GM21447 (cell line): ENCODE data around the gene SCG3.

Experiments
- ATAC-seq: cut with Tn5 transposase; IDR thresholded peaks from one replicate; pipeline ENCODE4 v1.9.1; 2021; ENCODE audit not compliant: unreplicated experiment

Gene SCG3

DNA sequence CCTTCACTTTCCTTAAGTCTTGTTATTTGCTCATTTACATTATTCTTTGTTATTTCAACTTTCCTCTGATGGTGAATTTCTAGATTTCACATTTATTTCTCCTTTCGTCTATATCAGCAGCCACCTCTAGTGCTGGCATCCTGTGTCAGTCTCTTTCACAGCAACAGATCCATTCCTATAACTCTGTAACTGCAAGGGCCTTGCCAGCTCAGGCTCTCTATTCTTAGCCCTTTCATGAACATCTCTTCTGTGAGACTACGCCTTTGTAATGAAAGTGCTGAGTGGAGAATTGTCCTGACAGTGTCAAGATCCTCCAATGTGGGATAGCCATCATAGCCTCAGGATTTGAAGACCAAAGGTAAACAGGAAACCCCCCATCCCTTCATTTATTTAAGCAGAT, 3.9 kb upstream of the SCG3 start:
- no peak for ATAC-seq

DNA sequence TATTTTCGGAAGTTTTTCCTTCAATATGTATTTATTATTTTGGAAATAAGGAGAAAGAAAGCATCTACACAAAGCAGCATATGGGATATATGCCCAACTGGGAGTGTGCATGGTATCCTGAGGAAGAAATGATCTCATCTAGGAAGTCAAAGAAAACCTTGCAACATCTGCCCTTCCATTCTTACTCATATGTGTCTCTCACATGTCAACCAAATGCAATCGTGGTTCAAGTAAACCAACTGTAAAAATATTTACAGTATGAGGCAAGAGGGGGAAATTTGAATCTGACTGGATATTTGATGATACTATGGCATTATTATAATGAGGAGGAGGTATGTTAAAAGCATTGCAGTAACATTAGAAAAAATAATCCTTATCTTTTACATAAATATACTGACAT, 3.2 kb upstream of the SCG3 start:
- ATAC-seq, result no peak

DNA sequence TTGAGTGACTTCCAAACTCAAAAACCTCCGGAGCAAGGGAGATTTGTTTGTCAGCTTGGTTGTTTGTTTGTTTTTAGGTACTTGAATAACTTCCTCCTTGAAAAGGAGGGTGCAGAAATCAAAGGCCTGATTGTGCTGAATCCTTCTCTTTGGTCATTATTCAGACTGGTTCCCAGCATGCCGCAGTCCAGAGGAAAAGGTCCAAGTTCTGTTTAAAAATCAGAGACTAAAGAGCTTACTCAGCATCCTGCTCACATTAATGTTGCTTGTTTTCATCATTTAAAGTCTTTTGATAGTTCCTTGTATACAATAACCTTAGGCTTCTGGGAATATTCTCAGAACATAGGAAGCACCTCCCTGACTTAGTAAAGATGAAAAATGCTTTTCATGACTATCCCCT, 982 bp upstream of the SCG3 start:
- no peak for ATAC-seq

GRCh38 chr15:51687565-51687964, 6.3 kb downstream of the SCG3 start:
- ATAC-seq, result no peak

DNA sequence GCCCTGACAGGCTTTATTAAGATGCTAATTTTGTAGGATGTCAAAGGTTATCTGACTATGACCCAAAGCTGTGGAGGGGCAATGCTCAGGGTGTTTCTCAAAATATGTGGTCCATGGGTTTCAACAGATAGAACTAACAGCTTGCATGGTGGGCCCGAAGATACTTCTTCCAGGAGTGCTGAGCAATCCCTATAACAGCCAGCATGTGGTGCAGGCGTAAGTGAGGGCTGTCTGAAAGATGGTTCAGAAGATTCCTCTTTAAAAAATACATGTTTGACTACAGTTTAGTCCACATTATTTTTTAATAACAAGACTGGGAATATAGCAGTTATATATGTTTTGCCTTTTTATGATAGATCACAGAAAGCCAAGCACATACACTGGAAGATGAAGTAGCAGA, 7.6 kb downstream of the SCG3 start:
- no peak for ATAC-seq

DNA sequence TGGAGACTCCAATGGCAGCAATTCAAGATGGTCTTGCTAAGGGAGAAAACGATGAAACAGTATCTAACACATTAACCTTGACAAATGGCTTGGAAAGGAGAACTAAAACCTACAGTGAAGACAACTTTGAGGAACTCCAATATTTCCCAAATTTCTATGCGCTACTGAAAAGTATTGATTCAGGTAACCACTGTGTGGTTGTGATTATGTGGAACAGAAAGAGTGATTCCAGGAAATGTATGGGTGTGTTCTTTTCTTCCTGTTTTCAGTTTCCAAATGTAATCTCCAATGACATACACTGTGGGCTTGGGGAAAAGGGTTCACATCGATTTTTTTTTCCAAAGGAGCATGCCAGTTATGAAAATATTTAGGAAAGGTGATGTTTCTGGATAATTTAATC, 10.9 kb downstream of the SCG3 start:
- ATAC-seq, result no peak

GRCh38 chr15:51696566-51696965, 15.3 kb downstream of the SCG3 start:
- ATAC-seq, result no peak

DNA sequence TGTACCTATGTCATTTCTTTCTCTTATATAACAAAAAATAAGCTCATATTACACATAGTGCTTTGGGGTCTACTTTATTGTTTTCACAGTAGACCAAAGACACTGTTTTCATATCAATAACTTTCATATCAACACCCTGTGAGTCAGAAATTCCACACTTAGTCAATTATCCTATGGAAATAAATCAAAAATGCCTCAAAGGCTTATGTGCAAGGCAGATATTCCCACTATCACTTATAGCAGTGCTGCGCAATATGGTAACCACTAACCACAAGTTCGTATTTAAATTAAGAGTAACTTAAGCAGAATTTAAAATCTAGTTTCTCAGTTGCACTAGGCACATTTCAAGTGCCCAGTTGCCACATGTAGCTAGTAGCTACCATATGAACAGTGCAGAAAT, 15.9 kb downstream of the SCG3 start:
- ATAC-seq, result no peak

- no peak for ATAC-seq
Observed at GRCh38 chr15:51699373-51699772, 18.1 kb downstream of the SCG3 start.

DNA sequence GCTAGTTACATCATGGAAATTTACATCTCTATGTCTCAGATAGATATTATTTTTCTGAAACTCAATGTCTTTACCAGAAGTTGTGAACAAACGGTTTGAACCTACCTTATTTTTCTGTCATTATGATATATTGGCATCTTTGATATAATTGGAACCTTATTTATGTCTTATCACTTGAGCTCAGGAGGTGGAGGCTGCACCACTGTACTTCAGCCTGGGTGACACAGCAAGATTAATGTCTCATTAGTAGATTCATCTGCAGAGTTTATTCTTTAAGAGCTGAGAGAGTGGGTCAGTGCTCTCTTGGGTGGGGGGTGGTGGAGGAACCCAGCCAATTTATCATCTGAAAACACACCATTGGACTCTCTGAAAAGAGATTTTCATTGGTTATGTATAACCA, 21.4 kb downstream of the SCG3 start:
- ATAC-seq, result no peak

- no peak for ATAC-seq
Observed at GRCh38 chr15:51706291-51706690, 25.0 kb downstream of the SCG3 start.

DNA sequence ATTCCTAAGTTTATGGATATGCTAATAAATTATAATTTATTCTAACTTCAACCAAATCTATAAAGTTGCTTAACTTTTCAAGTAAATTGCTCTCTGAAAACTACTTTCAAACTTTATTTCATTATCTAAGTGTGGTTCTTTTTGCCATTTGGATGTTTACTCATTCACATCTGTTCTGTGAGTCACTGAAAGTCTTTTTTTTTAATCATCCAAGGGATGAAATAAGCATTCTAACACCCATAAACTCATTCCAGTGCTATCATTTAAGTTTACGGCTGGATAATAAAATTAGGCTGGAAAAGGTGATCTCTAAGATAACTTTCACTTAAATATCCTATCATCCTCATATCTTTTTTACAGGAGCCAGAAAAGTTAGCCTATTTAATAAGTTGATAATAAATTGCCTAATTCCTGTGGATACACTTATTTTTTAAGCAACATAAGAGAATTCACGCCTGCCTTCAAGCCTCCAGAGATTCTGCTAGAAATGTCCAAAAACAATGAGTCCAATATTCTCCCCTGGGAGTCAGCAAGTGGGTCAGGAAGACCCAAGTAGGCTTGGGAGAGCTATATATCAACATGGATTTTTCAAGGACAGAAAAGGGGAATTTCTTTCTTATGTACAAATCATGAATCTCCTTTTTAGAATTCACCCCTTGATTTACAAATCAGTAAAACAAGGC, 25.8 kb downstream of the SCG3 start:
- no peak for ATAC-seq

DNA sequence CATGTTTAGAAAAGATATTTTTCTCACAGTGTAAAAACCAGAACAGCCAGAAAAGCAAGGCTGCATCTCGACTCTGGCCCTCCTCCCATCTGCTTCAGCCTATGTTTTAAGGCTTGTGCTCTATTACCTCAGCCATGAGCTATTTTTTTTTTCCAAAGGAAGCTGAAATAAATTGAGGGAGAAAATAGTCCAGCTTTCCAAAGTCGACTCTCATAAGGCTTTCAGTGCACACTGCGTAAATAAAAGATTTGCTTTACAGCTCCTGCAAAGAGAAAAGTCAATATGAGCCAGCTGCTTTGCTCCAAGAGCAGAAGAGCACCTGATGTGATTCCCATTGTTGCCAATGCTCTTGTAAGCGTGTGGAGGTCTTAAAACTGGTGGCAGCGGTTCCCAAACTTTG, 26.7 kb downstream of the SCG3 start:
- ATAC-seq, result no peak

- ATAC-seq, result no peak
Observed at GRCh38 chr15:51709031-51709430, 27.7 kb downstream of the SCG3 start.

DNA sequence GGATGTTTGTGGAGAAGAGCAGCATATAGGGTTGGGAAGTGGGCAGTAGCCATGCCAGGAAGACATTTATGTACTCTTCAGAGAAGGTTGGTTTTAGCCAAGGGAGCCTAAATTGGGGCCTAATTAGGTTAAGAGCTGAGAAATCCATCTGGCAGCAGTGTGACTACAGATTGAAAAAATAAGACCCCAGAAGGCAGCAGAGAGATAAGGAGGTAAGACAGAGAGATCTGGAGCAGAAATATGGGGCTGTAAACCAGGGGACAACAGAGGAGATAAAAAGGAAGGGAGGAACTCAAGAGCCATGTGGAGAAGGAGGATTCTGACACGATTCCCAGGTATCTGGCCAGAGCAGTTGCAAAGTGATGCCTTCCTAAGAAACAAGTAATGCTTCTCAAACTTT, 32.9 kb downstream of the SCG3 start:
- ATAC-seq, result no peak

- ATAC-seq, result no peak
Observed at GRCh38 chr15:51714911-51715310, 33.6 kb downstream of the SCG3 start.

DNA sequence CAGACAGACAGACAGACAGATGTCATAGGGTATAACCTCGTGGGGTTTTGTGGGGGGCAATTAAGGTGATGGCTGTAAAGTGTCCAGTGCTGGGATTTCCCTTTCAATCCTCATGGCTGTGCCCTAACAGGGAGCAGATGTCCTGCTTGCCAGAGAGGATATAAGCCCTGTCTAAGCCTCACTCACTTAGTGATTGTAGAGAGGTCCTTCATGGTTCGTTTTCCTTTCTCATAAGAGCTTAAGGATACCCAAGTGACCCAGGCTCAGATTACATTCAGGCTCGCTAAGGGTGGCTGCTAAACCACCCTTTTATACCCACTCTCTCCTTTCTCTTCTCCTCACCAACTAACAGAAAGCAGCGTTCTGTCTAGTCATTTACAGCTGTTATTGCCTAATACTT, 36.9 kb downstream of the SCG3 start:
- no peak for ATAC-seq

DNA sequence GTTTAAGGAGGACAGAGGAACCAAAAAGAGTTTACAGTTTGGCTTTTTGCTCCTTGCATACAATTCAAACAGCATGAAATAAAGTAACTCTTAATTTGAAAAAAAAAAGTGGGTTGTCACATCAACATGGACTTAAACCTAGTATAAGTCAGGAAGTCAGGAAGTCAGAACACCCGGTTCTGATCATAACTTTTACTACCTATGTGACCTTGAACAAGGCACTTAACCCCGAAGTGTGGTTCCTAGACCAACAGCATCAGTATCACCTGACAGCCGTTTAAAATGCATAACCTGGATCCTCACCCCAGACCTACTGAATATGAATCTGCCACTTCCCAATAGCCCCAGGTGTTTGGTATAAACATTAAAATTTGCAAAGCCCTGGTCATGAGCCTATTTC, 37.4 kb downstream of the SCG3 start:
- no peak for ATAC-seq

DNA sequence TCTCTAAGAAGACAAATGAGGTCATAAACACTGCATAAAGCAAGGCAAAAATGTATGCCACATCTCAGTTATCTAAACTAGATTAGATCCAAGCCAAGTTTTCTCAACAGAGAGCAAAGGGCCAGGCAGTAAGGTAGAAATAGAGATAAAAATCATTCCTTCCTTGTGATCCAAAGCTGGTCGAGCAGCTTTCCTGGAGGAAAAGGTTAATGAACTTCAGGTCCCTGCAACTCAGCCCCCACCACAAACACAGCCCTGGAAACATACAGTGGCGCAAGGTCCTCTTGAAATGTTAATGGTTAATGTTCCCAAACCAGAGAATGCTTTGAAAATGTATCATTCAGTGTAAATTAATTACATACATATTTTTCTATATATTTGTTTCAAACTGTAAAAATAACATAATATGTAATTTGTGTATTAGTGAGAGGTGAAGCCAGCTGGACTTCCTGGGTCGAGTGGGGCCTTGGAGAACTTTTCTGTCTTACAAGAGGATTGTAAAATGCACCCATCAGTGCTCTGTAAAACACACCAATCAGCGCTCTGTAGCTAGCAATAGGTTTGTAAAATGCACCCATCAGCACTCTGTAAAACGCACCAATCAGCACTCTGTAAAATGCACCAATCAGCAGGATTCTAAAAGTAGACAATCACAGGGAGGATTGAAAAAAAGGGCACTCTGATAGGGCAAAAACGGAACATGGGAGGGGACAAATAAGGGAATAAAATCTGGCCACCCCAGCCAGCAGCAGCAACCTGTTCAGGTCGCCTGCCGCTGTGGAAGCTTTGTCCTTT, 39.1 kb downstream of the SCG3 start:
- ATAC-seq, result no peak

DNA sequence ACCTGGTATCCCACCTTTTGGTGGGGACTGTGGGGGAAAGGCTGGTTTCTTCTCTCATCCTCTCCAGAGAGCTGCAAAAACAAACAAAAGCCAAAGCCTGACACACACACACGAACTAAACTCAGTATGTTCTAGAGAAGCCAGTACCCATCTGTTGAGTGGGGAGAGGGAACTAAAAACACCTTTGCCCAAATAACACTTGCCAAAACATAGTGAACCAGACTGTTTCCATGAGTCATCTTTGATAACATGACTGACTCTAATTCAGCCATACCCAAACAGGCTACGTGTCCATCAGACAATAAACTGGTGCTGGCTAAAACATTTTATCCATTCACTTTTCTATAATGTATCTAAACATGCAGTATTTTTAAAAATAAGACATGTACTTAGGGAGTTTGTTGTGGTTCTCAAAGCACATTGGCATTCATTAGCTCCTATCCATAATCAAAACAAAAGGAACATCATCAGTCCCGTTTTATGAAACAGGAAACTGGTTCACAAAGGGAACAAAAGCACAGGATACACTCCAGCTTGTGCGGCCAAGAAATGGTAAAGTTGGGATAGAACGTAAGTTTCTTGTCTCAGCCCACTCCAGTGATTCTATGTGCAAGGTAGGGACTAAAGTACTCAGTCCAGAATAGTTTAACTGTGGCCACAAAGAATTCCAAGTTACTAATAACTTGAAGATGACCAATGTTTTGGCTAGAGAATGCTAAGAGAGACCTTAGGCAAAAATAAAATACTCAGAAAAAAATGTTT, 40.1 kb downstream of the SCG3 start:
- no peak for ATAC-seq

DNA sequence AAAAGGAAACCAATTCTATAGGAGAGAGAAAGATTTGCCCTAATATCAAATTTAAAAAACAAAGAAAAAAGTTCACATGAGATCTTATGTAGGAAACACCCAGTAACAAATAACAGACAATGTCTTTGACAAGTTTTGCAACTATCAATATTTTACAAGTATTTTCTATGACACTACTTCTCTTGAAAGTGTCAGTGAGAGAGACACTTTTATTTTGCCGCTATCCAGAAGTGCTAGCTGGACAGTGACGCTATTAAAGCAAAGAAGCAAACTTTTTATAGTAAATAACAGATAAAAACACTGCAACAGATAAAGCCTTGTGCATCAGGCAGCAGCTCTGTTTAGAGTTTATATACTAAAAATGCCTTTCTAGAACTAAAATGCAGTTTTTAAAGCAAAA, 42.9 kb downstream of the SCG3 start:
- ATAC-seq, result no peak

DNA sequence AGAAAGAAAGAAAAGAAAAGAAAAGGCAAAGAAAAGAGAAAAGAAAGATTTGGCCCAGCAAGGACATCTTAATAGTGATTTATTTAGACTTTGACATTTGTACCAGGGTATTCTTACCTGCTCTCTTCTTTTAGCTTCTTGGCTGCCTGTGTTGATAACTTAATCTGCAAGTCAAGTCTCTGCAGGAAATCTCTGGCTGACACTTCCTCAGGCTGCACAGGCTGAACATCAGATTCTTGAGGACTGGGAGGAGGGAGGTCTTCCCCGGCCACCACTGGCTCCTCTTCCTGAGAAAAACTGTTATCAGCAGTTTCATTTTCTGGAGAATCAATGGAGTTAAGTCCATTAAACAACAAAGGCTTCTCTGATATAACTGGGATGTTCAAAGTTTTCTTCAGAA, 43.4 kb downstream of the SCG3 start:
- ATAC-seq, result no peak
